ENCODE results near the gene FOXL1. TPM values are rescaled to one million over a fixed set of nuclear protein-coding genes. Genes with fewer than 3 reads are reported as not detected.

Gene FOXL1
- total RNA-seq, 1 experiment from 2014 or later = 0.11 TPM

DNA sequence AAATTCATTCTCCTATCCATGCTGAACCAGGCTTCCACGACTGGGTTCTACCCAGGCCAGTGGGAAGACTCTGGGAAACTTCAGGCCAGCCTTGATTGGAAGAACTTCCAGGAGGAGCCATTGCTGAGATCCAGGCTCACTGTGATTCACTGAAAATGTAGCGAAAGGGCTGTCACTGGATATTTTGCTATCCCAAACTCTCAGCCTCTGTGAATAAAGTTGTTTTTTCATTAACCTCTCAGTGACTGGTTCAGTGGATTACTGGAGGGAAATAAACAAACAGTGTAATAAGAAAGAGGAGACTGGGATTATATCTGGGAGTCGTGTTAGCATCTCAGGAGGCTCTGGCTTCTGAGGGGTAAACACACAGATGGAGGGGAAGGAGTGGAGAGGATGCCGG is 3.1 kb downstream of the FOXL1 start:
- BruUV-seq (replicated peaks) = no TSS peak
- H3K4me1 ChIP-seq = peaks cover 7% of the 10 kb centered on the region; the same call in 1 of the 2 replicates
- peaks cover under 1% of the 10 kb centered on the region for H3K4me1 Mint-ChIP-seq (ENCODE audit: low read depth, unreplicated experiment)
- POLR2A ChIA-PET = no interaction called here
- H3K4me3 Mint-ChIP-seq (ENCODE audit: unreplicated experiment) = no peak overlapping the region
- H3K27ac Mint-ChIP-seq (ENCODE audit: unreplicated experiment) = no peak overlapping the region
- no peak overlapping the region for H3K4me3 ChIP-seq (ENCODE audit: low read depth, low read length)
- no peaks in the 10 kb centered on the region for H3K9me3 Mint-ChIP-seq (ENCODE audit: unreplicated experiment)
- H3K36me3 Mint-ChIP-seq (ENCODE audit: insufficient read depth, unreplicated experiment) = peaks cover under 1% of the 10 kb centered on the region
- TF ChIP-seq, protein P1, sequence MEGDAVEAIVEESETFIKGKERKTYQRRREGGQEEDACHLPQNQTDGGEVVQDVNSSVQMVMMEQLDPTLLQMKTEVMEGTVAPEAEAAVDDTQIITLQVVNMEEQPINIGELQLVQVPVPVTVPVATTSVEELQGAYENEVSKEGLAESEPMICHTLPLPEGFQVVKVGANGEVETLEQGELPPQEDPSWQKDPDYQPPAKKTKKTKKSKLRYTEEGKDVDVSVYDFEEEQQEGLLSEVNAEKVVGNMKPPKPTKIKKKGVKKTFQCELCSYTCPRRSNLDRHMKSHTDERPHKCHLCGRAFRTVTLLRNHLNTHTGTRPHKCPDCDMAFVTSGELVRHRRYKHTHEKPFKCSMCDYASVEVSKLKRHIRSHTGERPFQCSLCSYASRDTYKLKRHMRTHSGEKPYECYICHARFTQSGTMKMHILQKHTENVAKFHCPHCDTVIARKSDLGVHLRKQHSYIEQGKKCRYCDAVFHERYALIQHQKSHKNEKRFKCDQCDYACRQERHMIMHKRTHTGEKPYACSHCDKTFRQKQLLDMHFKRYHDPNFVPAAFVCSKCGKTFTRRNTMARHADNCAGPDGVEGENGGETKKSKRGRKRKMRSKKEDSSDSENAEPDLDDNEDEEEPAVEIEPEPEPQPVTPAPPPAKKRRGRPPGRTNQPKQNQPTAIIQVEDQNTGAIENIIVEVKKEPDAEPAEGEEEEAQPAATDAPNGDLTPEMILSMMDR (IDR thresholded peaks at IDR 0.05; ENCODE audit: insufficient read depth in 1 of 2, low read depth in 1 of 2, low read length in 1 of 2, severe bottlenecking in 1 of 2, unreplicated experiment in 1 of 2) = no peak
- H3K27me3 Mint-ChIP-seq (ENCODE audit: insufficient read depth, unreplicated experiment) = peaks cover 22% of the 10 kb centered on the region
- DNase-seq = no peak
- CTCF ChIA-PET = no interaction called here
- H3K9me3 ChIP-seq = no peaks in the 10 kb centered on the region
- no peaks in the 10 kb centered on the region for H3K27me3 ChIP-seq (replicated peaks; ENCODE audit: control insufficient read depth, insufficient read depth, low read length)
- intact Hi-C loops (cut with micrococcal nuclease; ENCODE audit: unreplicated experiment) = no loop called here
- H3K36me3 ChIP-seq (ENCODE audit: control insufficient read depth, insufficient read depth, low read length) = no peaks in the 10 kb centered on the region

DNA sequence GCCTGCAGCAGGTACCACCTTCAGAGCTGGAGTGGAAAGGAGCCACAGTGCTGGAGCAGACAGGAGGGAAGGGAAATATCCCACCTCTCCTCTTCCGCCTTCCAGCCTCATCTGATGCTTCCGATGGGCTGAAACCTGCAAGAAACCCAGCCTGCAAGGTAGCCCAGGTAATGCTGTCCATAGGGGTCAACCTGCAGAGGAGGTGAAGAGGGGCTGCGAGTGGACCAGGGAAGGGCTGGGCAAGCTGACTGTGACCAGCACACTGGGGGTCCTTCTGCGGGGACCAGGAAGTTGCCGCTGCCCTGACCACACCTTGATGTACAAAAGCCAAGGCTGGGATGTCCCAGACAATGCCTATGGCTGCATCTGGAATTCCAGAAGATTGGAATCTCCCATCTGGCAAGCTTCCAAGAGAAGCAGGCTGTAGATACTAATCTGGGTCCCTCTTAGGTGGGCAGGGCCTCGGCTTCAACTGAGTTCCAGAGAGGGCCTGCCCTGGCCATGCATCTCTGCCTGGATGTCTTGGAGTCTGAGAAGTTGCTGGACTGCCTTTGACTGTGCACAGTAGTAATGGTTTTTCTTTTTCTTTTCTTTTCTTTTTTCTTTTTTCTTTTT is 5.8 kb downstream of the FOXL1 start:
- no peaks in the 10 kb centered on the region for H3K4me1 ChIP-seq
- no peaks in the 10 kb centered on the region for H3K36me3 Mint-ChIP-seq (ENCODE audit: insufficient read depth, unreplicated experiment)
- H3K36me3 ChIP-seq (ENCODE audit: control insufficient read depth, insufficient read depth, low read length) = no peaks in the 10 kb centered on the region
- H3K9me3 ChIP-seq = no peaks in the 10 kb centered on the region
- no TSS peak for BruUV-seq (replicated peaks)
- POLR2A ChIA-PET = no interaction called here
- H3K4me1 Mint-ChIP-seq (ENCODE audit: low read depth, unreplicated experiment) = no peaks in the 10 kb centered on the region
- no peak overlapping the region for H3K27ac Mint-ChIP-seq (ENCODE audit: unreplicated experiment)
- no peaks in the 10 kb centered on the region for H3K9me3 Mint-ChIP-seq (ENCODE audit: unreplicated experiment)
- intact Hi-C loops (cut with micrococcal nuclease; ENCODE audit: unreplicated experiment) = no loop called here
- no peak overlapping the region for H3K4me3 Mint-ChIP-seq (ENCODE audit: unreplicated experiment)
- DNase-seq = no peak
- CTCF ChIA-PET = no interaction called here
- no peak overlapping the region for H3K4me3 ChIP-seq (ENCODE audit: low read depth, low read length)
- H3K27me3 ChIP-seq (replicated peaks; ENCODE audit: control insufficient read depth, insufficient read depth, low read length) = no peaks in the 10 kb centered on the region
- TF ChIP-seq, protein P1 (IDR thresholded peaks at IDR 0.05; ENCODE audit: insufficient read depth in 1 of 2, low read depth in 1 of 2, low read length in 1 of 2, severe bottlenecking in 1 of 2, unreplicated experiment in 1 of 2) = no peak
- peaks cover 17% of the 10 kb centered on the region for H3K27me3 Mint-ChIP-seq (ENCODE audit: insufficient read depth, unreplicated experiment)

DNA sequence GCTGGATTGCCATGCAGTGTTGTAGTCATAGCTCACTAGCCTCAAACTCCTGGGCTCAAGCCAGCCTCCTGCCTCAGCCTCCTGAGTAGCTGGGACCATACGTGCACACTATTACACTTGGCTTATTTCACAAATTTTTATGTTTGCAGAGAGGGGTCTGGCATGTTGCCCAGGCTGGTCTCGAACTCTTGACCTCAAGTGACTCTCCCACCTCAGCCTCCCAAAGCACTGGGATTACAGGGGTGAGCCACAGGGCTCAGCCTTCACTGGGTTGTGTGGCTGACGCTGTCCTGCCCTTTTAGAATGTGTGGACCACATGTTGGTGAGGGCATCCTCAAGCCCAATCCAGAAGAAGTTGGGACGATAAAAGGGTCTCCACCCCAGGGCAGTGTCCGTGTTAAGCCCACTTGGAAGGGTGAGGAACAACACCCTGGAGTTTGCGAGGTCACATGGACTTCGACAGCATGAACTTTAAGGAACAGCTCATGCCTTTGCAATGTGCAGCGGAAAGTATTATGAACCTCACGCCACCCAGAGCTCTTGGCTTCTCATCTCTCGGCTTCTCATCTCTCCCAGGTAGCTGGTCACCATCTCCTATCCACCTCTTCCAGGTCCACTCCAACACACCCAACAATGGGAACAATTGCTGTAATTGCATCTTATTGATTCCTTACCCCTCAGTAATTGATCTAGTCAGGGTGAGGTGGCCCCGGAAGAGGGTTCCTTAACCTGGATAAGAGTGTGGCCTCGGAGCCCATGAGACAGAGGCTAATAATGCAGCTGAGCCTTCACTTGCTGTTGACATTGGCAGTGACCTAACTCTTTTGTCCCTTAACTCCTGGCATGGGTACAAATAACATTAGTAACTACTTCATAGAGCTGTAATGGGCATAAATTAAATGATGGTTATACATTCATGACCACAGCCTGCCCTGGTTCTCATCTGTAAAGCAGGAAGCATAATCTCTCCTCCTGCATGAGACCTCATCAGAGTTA is 6.7 kb downstream of the FOXL1 start:
- H3K27me3 ChIP-seq (replicated peaks; ENCODE audit: control insufficient read depth, insufficient read depth, low read length) = no peaks in the 10 kb centered on the region
- Mint-ChIP-seq H3K27me3 (ENCODE audit: insufficient read depth, unreplicated experiment) (peaks cover 14% of the 10 kb centered on the region), H3K9me3 (ENCODE audit: unreplicated experiment) (no peaks in the 10 kb centered on the region), H3K4me3 (ENCODE audit: unreplicated experiment) (no peak overlapping the region), H3K36me3 (ENCODE audit: insufficient read depth, unreplicated experiment) (no peaks in the 10 kb centered on the region), H3K27ac (ENCODE audit: unreplicated experiment) (no peak overlapping the region), H3K4me1 (ENCODE audit: low read depth, unreplicated experiment) (no peaks in the 10 kb centered on the region)
- intact Hi-C loops (cut with micrococcal nuclease; ENCODE audit: unreplicated experiment) = no loop called here
- ChIA-PET CTCF (no interaction called here), POLR2A (no interaction called here)
- BruUV-seq (replicated peaks) = no TSS peak
- H3K4me1 ChIP-seq = no peaks in the 10 kb centered on the region
- TF ChIP-seq, protein P1 (IDR thresholded peaks at IDR 0.05; ENCODE audit: insufficient read depth in 1 of 2, low read depth in 1 of 2, low read length in 1 of 2, severe bottlenecking in 1 of 2, unreplicated experiment in 1 of 2) = no peak
- no peak overlapping the region for H3K4me3 ChIP-seq (ENCODE audit: low read depth, low read length)
- no peaks in the 10 kb centered on the region for H3K9me3 ChIP-seq
- no peak for DNase-seq
- H3K36me3 ChIP-seq (ENCODE audit: control insufficient read depth, insufficient read depth, low read length) = no peaks in the 10 kb centered on the region

Data from Caco-2 (cell line).